DMS53 treated with DMSO at 0.1 percent for 48 hours (cell line): ENCODE data around the gene GPATCH4.
A peak's percentile ranks its signal among the peaks of the same experiment; 100 is the strongest.

Experiments
- DNase-seq: peaks from one replicate; lab custom pipeline; 2025; ENCODE audit not compliant: unreplicated experiment; lab: John Stamatoyannopoulos, UW

GPATCH4 gene

GRCh38 chr1:156598731-156599432 is 2.4 kb downstream of the GPATCH4 start:
- DNase-seq = no peak

DNA sequence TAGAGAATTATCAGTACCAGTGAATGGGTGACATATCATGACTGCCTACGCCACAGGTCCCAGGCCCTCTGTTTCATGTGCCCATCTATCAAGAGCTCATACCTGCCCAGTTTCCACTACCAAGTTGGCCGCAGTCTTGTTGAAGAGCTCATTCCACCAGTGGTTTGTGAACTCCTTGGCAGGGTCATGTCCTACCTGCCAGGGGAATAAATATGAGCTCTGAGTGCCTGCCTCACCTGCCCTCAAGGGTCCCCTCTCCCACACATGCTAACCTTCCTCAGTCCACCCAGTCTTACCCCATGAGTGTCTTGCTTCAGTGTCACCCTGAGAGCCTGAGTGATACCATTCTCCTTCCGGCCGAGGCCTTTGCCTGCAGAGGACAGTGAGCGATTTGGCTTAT is 3.2 kb downstream of the GPATCH4 start:
- no peak for DNase-seq

DNA sequence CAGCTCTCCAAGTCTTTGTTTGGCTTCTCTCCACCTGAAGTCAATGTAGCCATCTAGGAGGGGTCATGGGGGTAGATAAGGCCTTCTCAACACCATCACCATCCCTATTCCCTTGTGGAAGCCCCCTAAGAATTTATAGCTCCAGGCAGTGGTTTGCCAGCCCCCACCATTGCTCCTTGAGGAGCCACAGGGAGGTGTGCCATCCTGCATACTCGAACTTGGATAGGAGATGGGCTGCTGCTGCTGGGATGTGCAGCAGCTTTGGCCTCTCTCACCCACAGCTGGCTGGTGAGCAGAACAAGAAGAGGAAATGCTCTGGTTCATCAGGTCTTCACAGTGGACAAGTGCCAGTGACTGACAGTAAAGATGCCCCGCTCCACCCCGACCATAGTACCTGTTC is 4.9 kb downstream of the GPATCH4 start:
- no peak for DNase-seq

GRCh38 chr1:156595016-156595415 is 6.3 kb downstream of the GPATCH4 start:
- no peak for DNase-seq

GRCh38 chr1:156594190-156594589 is 7.1 kb downstream of the GPATCH4 start:
- DNase-seq = no peak

DNA sequence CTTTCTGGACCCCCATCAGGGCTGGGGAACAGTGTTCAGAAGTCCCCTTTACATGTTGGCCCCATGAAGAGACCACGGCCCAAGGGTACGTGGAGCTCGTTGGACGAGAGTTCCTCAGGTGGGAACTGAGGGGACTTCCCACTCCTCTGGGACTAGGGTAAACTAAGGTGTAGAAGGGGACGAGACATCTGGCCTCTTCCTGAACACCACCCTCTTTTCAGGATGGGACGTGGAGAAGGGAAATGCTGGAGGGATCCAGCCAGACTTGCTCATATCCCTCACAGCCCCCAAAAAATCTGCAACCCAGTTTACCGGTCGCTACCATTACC is 7.7 kb downstream of the GPATCH4 start:
- no peak for DNase-seq

DNA sequence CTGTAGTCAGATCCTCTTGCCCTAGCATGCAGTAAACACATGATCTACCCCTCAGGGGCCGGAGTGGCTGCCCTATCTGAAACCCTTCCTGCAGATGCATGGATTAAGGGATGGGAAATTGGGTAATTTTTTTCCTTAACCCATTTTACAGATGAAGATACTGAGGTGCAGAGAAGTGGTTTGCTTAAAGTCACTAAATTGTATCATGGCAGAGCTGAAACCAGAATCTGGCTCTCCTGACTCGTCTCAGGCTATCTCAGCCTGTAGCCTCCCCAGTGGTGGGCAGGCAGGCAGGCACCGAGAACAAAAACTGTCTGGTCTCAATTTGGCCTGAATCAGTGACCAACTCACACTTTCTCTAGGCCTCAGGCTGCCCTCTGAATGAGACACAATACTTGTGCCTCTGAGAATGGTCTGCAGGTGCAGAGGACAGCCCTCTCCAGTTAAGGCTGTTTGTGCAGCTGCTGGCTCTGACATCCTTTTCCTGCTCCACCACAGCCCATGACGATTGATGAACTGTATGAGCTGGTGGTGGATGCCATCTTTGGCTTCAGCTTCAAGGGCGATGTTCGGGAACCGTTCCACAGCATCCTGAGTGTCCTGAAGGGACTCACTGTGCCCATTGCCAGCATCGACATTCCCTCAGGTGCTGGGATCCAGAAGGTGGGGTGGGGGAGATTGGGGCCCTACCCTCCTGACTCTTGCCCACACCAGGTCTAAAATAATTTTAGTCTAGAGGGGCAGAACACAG is 8.2 kb downstream of the GPATCH4 start:
- DNase-seq = peak; percentile 84

- DNase-seq = no peak
These were observed 8.9 kb downstream of the GPATCH4 start for GRCh38 chr1:156592158-156592909.

DNA sequence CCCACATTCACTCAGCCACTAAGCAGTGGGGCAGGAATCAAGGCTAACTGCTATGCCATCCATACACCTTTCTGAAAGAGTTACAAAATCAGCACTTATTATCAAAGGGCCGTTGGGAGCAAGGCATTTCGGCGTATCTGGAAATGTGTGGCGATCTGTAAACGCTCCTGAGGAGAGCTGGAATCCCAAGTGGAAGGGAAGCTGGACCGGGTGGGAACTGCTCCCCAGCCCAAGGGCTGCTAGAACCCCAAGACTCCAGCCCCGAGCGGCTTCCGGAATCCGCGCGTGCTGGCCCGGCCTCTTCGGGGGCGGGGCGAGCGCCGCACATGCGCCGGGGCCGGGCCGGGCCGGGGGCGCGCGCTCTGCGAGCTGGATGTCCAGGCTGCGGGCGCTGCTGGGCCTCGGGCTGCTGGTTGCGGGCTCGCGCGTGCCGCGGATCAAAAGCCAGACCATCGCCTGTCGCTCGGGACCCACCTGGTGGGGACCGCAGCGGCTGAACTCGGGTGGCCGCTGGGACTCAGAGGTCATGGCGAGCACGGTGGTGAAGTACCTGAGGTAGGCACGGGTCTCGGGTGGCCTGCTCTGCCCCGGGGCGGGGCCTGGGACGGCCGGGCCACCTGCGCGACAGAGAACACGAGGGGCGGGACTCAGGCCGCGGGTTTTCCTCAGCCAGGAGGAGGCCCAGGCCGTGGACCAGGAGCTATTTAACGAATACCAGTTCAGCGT is 9.7 kb downstream of the GPATCH4 start, which contains the start of gene NAXE:
TSS of gene NAXE (plus strand) at position 345 of the 726 bp plus-strand sequence. CDS start at position 374, 29 bp downstream.
- DNase-seq = peak; percentile 73

DNA sequence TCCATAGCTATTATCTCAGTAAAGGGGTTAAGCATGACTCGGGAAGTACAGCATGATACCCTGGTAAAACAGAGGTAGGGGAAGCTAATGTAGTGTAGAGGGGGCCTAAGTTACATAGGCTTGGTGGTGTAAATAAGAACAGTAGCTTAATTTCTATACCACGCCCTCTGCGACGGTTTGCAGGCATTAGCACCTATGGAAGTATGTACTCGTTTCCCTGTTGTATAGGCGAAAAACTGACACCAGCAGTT is 10.2 kb downstream of the GPATCH4 start:
- no peak for DNase-seq

DNA sequence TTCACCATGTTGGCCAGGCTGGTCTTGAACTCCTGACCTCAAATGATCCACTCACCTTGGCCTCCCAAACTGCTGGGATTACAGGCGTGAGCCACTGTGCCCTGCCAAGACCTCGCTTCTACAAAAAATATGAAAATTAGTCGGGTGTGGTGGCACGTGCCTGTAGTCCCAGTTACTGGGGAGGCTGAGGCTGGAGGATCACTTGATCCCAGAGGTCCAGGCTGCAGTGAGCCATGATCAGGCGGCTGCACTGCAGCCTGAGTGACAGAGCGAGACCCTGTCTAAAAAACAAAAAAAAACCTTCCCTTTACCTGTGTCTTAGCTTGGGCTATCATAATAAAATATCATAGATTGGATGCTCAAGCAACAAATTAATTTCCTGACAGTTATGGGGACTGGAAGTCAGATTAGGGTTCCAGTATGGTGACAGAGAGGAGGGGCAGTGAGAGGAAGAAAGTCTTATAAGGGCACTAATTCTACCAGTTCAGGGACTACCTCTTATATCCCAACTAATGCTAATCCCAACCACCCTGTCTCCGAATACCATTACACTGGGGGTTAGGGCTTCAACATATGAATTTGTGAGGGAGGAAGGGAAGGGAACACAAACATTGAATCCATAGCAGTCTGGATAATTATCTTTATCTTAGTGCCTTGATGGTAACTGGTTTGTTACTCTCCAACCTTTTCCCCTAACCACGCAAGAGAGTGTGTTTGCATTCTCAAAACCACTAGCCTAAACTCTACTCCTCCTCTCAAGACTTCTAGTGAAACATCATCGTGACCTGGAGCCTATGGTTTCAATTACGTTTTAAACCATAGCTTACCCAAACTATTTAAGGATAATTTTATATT is 10.7 kb downstream of the GPATCH4 start:
- DNase-seq = no peak

DNA sequence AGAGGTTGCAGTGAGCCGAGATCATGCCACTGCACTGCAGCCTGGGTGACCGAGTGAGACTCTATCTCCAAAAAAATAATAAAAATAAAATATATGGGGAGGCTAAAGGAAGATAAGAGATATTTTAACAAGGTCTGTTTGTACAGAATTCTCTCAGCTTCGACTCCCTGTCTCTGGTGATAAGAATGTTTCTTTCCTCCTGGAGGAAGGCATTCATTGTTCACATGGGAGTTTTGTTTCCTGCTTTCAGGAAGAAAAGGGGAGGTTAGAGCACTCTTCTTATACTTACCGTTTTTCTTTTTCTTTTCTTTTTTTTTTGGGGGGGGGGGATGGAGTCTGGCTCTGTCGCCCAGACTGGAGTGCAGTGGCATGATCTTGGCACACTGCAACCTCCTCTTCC is 11.7 kb downstream of the GPATCH4 start:
- DNase-seq = no peak

- DNase-seq = peak; percentile 20
These were observed 13.4 kb downstream of the GPATCH4 start for GRCh38 chr1:156587927-156588326.

GRCh38 chr1:156586892-156587477 is 14.3 kb downstream of the GPATCH4 start:
- no peak for DNase-seq

- DNase-seq = no peak
These were observed 15.0 kb downstream of the GPATCH4 start for GRCh38 chr1:156586323-156586722.

- DNase-seq = peak; percentile 11
These were observed 16.5 kb downstream of the GPATCH4 start for GRCh38 chr1:156584813-156585212.

DNA sequence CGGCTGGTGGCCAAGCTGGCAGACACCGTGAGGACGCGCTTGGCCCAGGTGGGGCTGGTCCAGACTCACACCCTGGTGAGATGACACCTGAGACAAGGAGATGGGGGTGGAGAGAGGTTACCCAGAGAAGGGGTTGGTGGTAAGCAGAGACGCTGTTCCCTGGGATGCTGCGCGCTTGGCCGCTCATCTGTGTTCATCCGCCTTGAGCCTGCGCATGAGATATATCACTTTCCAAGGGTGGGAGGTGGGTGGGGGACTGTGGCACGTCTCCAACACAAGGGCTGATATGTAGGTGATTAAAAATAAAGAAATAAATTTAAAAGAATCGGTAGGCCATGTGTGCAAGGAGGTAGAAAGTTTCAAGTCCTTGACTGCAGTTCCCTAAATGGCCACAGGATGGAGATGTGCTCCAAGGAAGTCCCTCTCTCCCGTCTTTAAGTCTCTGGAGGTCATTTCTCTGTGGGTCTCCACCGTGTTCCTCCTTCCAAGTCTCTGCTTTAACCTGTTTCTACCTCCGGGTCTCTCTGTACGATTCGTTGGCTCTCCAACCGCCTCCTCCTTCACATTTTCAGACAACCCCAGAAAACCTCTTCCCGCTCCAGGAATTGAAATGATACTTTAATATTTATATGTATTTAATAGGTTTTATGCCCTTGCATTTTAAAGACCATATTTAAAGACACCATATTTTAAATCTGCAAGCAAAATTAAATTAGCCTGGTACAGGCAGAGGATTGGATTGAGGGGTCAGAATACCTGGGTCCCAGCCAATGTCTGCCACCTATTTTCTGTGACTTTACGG is 17.3 kb downstream of the GPATCH4 start:
- peak; percentile 74 for DNase-seq

- no peak for DNase-seq
These were observed 18.8 kb downstream of the GPATCH4 start for GRCh38 chr1:156582388-156583017.
